Measurements from ENCODE around the gene GSTA3.

GSTA3 gene

GRCh38 chr6:52849137-52849536, 60.4 kb downstream of the GSTA3 start:
- no peak overlapping the region for H3K4me3 ChIP-seq (ENCODE audit: low read length)
- TF ChIP-seq ZNF274 (IDR thresholded peaks at IDR 0.05; ENCODE audit: low read depth, low read length), result no peak

All from GM08714 (cell line).